PC-9 (cell line): ENCODE measurements around the gene ANO2.

ENCODE experiments used
- CTCF ChIP-seq: fragments of 200-600 bp; sonication (generic); conservative IDR thresholded peaks from 2 replicates; pipeline ENCODE4 v1.6.1; 2017; ENCODE audit warnings: mixed run types, antibody characterized with exemption, mild to moderate bottlenecking, moderate library complexity
- EZH2 ChIP-seq: fragments of 200-600 bp; sonication (generic); IDR thresholded peaks from 2 replicates; pipeline ENCODE4 v1.8.0; 2017; ENCODE audit warnings: antibody characterized with exemption, low read depth

GRCh38 chr12:5901416-5901815 lies 43.6 kb downstream of the ANO2 start:
- TF ChIP-seq CTCF (no peak), EZH2 (no peak)
